A549 (cell line): ENCODE results near the gene PIK3R4. TPM values are rescaled to one million over a fixed set of nuclear protein-coding genes. Genes with fewer than 3 reads are reported as not detected.

Source experiments
- ATAC-seq, 2 experiments: fragments of 200-7000 bp in 1 of 2; fragments of >200 bp in 1 of 2; cut with Nextera tagmentation in 1 of 2; cut with Tn5 transposase in 1 of 2; 3 replicates each; pipeline versions ENCODE4 v1.8.0 to v1.9.1; 2018 to 2020; ENCODE audit warnings: mild to moderate bottlenecking in 1 of 2, moderate library complexity in 1 of 2
- CTCF ChIA-PET: fragments of 300-600 bp; sonication (Branson Sonifier 250); formaldehyde crosslinking; extraction: SDS; loops from one replicate; lab custom pipeline; 2021; ENCODE audit warnings: antibody characterized with exemption, inconsistent platforms; lab: Yijun Ruan, JAX
- POLR2A ChIA-PET: fragments of 350-600 bp; formaldehyde crosslinking; extraction: SDS; loops from one replicate; lab custom pipeline; 2021; ENCODE audit warnings: antibody characterized with exemption, inconsistent platforms; lab: Yijun Ruan, JAX
- DNase-seq, 2 experiments: peaks; one replicate each; pipeline versions ENCODE4 v3.0.0 to v3.0.0-alpha.2; 2011 to 2016; ENCODE audit warnings: low read depth in 1 of 2, low spot score in 1 of 2
- FAIRE-seq: peaks from 2 replicates; lab custom pipeline; 2011; peaks lifted over from hg19 to GRCh38; lab: Jason Lieb, UNC
- H3K27ac ChIP-seq, 2 experiments: fragments of >200 bp; sonication (Bioruptor Twin); formaldehyde crosslinking; 3 replicates each; pipeline ENCODE4 v1.5.1; 2016 to 2017
- H3K4me1 ChIP-seq: fragments of >200 bp; sonication (Bioruptor Twin); formaldehyde crosslinking; 3 replicates; pipeline ENCODE4 v1.6.1; 2016
- H3K4me2 ChIP-seq: fragments of >200 bp; sonication (Bioruptor Twin); formaldehyde crosslinking; 3 replicates; pipeline ENCODE4 v1.6.1; 2016
- H3K4me3 ChIP-seq: fragments of >200 bp; sonication (Bioruptor Twin); formaldehyde crosslinking; 3 replicates; pipeline ENCODE4 v1.5.1; 2016
- H3K9me3 ChIP-seq: fragments of >200 bp; sonication (Bioruptor Twin); formaldehyde crosslinking; 3 replicates; pipeline ENCODE4 v1.6.1; 2016
- CEBPB ChIP-seq, 2 experiments: fragments of >200 bp in 1 of 2; sonication (Bioruptor Twin) in 1 of 2; formaldehyde crosslinking in 1 of 2; IDR thresholded peaks; 2 replicates each; pipeline ENCODE4 v1.6.1; 2012 to 2016
- EHMT2 ChIP-seq: fragments of 200-600 bp; sonication (generic); IDR thresholded peaks from 2 replicates; pipeline ENCODE4 v1.6.1; 2016; ENCODE audit warnings: antibody characterized with exemption, low read depth, mild to moderate bottlenecking, moderate library complexity
- EP300 ChIP-seq, 2 experiments: fragments of >200 bp; sonication (Bioruptor Twin); formaldehyde crosslinking; IDR thresholded peaks; 2 replicates in 1 of 2; 3 replicates in 1 of 2; pipeline ENCODE4 v1.6.1; 2016 to 2017
- ESRRA ChIP-seq: fragments of 150-350 bp; IDR thresholded peaks from 2 replicates; pipeline ENCODE4 v1.6.1; 2014; ENCODE audit warnings: mild to moderate bottlenecking, low read length, borderline replicate concordance
- FOSB ChIP-seq: fragments of 250-450 bp; sonication (Bioruptor Pico); IDR thresholded peaks from 2 replicates; pipeline ENCODE4 v1.5.0; 2020; ENCODE audit warnings: mild to moderate bottlenecking, moderate library complexity
- FOSL2 ChIP-seq, 2 experiments: fragments of 450-650 bp in 1 of 2; fragments of >200 bp in 1 of 2; sonication (Bioruptor Twin) in 1 of 2; formaldehyde crosslinking; IDR thresholded peaks; 2 replicates each; pipeline versions ENCODE4 v1.5.0 to v1.6.1; 2016 to 2020; ENCODE audit warnings: mild to moderate bottlenecking in 1 of 2, moderate library complexity in 1 of 2
- GATA3 ChIP-seq: IDR thresholded peaks from 2 replicates; pipeline ENCODE4 v1.6.1; 2012; ENCODE audit warnings: borderline replicate concordance
- HDAC2 ChIP-seq: fragments of 200-600 bp; sonication (generic); IDR thresholded peaks from 2 replicates; pipeline ENCODE4 v1.6.1; 2016
- HOXA7 ChIP-seq: fragments of 250-450 bp; sonication (Bioruptor Pico); IDR thresholded peaks from 2 replicates; pipeline ENCODE4 v1.5.0; 2020; ENCODE audit warnings: mild to moderate bottlenecking, moderate library complexity
- HOXB13 ChIP-seq: fragments of 250-450 bp; sonication (Bioruptor Pico); IDR thresholded peaks from 2 replicates; pipeline ENCODE4 v1.5.0; 2020; ENCODE audit warnings: low read depth, mild to moderate bottlenecking, moderate library complexity
- JUN ChIP-seq, 2 experiments: fragments of >200 bp; sonication (Bioruptor Twin); formaldehyde crosslinking; IDR thresholded peaks; 2 replicates in 1 of 2; 3 replicates in 1 of 2; pipeline ENCODE4 v1.6.1; 2016 to 2017
- KDM5A ChIP-seq: fragments of 200-600 bp; sonication (generic); IDR thresholded peaks from 2 replicates; pipeline ENCODE4 v1.6.1; 2016; ENCODE audit warnings: antibody characterized with exemption, mild to moderate bottlenecking
- MAFK ChIP-seq: fragments of 450-650 bp; IDR thresholded peaks from 2 replicates; pipeline ENCODE4 v1.6.1; 2014; ENCODE audit not compliant: partially characterized antibody
- MYC ChIP-seq: IDR thresholded peaks from 2 replicates; pipeline ENCODE4 v1.6.1; 2012; ENCODE audit warnings: mild to moderate bottlenecking, inconsistent platforms, low read length, improper control_type of control experiment, borderline replicate concordance
- NFE2L2 ChIP-seq: fragments of 150-350 bp; conservative IDR thresholded peaks from 2 replicates; pipeline ENCODE4 v1.6.1; 2014; ENCODE audit warnings: low read length
- POLR2A ChIP-seq: IDR thresholded peaks from 2 replicates; pipeline ENCODE4 v1.6.1; 2012; ENCODE audit warnings: mild to moderate bottlenecking, low read length
- POLR2AphosphoS2 ChIP-seq: conservative IDR thresholded peaks from 2 replicates; pipeline ENCODE4 v1.6.1; 2012; ENCODE audit warnings: low read length, improper control_type of control experiment, inconsistent platforms
- RAD21 ChIP-seq, 2 experiments: fragments of >200 bp in 1 of 2; sonication (Bioruptor Twin) in 1 of 2; formaldehyde crosslinking in 1 of 2; IDR thresholded peaks in 1 of 2; conservative IDR thresholded peaks in 1 of 2; 2 replicates in 1 of 2; 3 replicates in 1 of 2; pipeline ENCODE4 v1.6.1; 2012 to 2018; ENCODE audit warnings: inconsistent platforms in 1 of 2
- RCOR1 ChIP-seq: fragments of 150-350 bp; IDR thresholded peaks from 2 replicates; pipeline ENCODE4 v1.6.1; 2014; ENCODE audit warnings: antibody characterized with exemption, low read length, low read depth
- SMC3 ChIP-seq: fragments of >200 bp; sonication (Bioruptor Twin); formaldehyde crosslinking; IDR thresholded peaks from 3 replicates; pipeline ENCODE4 v1.6.1; 2018; ENCODE audit warnings: inconsistent platforms
- SREBF2 ChIP-seq: fragments of 450-650 bp; IDR thresholded peaks from 2 replicates; pipeline ENCODE4 v1.6.1; 2014; ENCODE audit warnings: mild to moderate bottlenecking, moderate library complexity
- TP53 ChIP-seq: fragments of 250-450 bp; sonication (Bioruptor Pico); IDR thresholded peaks from 2 replicates; pipeline ENCODE4 v1.5.0; 2021; ENCODE audit warnings: mild to moderate bottlenecking, moderate library complexity
- ZC3H11A ChIP-seq: fragments of 450-650 bp; IDR thresholded peaks from 2 replicates; pipeline ENCODE4 v1.6.1; 2014; ENCODE audit warnings: antibody characterized with exemption, mild to moderate bottlenecking
- ZFP36 ChIP-seq: fragments of 450-650 bp; IDR thresholded peaks from 2 replicates; pipeline ENCODE4 v1.6.1; 2014; ENCODE audit warnings: borderline replicate concordance; ENCODE audit not compliant: partially characterized antibody
- WGBS: methylation state at CpG from one replicate; pipeline ENCODE4 v1.1.6; 2017; ENCODE audit errors: missing lambda C conversion rate; 5-methylcytosine and 5-hydroxymethylcytosine counted together
- polyA plus RNA-seq, 4 experiments: library from polyadenylated mRNA; depleted of rRNA in 3 of 4; stranded (reverse); fragments of >200 nt; fragmentation: RNase III in 1 of 4; extraction: RNeasy Plus Mini Kit Qiagen cat#74134 plus additional on column Dnase treatment in 1 of 4; gene quantifications; 2 replicates in 3 of 4; 3 replicates in 1 of 4; pipeline ENCODE4 v1.2.3, GENCODE V29; 2011 to 2017
- TF ChIP-seq, protein P1 (sequence below): fragments of 450-650 bp; IDR thresholded peaks from 2 replicates; pipeline ENCODE4 v1.6.1; 2014; ENCODE audit warnings: antibody characterized with exemption
- TF ChIP-seq, protein P2 (sequence below): IDR thresholded peaks from 2 replicates; pipeline ENCODE4 v1.6.1; 2012
- TF ChIP-seq, protein P3 (sequence below): IDR thresholded peaks from 2 replicates; pipeline ENCODE4 v1.6.1; 2012
- TF ChIP-seq, protein P4 (sequence below): fragments of 250-450 bp; sonication (Bioruptor Pico); IDR thresholded peaks from 2 replicates; pipeline ENCODE4 v1.5.0; 2020; ENCODE audit warnings: low read depth, mild to moderate bottlenecking, moderate library complexity
- TF ChIP-seq, protein P5 (sequence below): fragments of 150-350 bp; IDR thresholded peaks from 2 replicates; pipeline ENCODE4 v1.6.1; 2014; ENCODE audit warnings: low read depth, mild to moderate bottlenecking, low read length

PIK3R4 gene
- polyA plus RNA-seq, 2 of the 4 experiments (the other 2 are of a cell fraction), result 18.2 to 27.8 TPM

DNA sequence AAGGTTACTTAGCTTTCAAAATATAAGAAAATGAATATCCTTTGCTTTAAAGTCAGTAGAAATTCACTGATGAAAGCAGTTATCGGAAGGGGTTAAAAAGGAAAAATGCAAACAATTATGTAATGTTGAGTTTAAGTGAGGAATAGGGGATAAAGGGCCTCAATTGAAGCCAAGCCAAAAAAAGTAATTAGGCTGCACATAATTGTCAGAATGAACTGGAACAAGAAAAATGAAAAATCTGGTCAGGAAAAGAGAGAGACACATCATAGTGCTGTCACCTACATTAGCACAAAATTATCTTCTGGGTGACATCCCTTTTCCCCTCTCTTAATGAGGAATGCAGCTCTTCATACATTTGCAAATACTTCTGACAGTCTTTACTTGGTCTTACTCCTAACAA is 48.8 kb upstream of the PIK3R4 start:
- POLR2A ChIA-PET, result no interaction called here
- CTCF ChIA-PET, result no interaction called here
- no peak overlapping the region for H3K27ac ChIP-seq
- WGBS, result 91% methylated on average over 1 of the region's 1 CpG
- H3K9me3 ChIP-seq, result no peaks in the 10 kb centered on the region
- H3K4me3 ChIP-seq, result no peak overlapping the region
- ATAC-seq (no peak), DNase-seq (no peak), FAIRE-seq (no peak)
- no peaks in the 10 kb centered on the region for H3K4me1 ChIP-seq
- TF ChIP-seq POLR2A, result no peak
- no peak for TF ChIP-seq ZC3H11A
- TF ChIP-seq, protein P1, sequence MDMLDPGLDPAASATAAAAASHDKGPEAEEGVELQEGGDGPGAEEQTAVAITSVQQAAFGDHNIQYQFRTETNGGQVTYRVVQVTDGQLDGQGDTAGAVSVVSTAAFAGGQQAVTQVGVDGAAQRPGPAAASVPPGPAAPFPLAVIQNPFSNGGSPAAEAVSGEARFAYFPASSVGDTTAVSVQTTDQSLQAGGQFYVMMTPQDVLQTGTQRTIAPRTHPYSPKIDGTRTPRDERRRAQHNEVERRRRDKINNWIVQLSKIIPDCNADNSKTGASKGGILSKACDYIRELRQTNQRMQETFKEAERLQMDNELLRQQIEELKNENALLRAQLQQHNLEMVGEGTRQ, result no peak
- H3K4me2 ChIP-seq, result no peak overlapping the region

DNA sequence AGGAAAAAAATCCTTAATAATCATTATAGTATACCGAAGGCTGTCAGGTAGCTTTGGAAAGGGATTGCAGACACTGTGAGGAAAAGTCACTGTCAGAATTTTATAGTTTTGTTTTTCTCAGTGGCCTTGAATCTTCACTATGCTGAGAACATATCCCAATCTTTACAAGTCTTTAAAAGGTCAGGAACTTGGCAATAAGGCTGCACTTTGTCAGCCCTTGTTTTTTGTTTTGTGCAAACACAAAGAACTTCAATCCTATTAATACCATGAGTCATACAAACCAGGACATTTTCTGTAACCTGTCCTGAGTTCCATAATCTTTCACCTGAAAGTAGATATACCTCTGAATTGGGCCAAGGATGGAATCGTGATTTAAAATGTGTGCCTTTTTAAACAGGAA is 45.6 kb upstream of the PIK3R4 start:
- CTCF ChIA-PET, result interaction anchor here (0.6 to 2.3 kb wide), 2 partner anchors 32 to 166 kb away, joined by 3 to 5 read pairs; no protein-coding TSS in a partner anchor

DNA sequence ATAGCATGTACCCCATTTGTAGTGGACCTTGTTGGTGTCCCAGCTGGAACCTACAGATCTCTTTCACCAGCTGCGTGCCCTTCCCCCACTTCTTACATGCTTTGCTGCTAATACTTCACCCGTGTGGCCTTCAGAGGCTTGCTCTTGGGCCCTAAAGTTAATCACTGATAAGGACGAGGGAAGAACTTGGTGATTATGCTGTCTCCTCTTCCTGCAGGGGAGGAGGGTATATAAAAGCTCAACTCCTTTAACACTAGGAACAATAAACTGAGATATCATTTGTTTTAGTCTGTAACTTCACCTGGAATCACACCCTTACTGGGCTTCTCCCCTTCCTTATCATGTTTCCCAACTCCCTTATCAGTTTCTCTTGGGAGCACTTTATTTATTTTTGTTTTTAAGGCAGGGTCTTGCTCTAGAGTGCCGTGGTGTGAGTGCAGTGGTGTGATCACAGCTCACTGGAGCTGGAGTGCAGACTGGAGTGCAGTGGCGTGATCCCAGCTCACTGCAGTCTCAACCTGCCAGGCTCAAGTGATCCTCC is 43.2 kb upstream of the PIK3R4 start:
- POLR2A ChIA-PET, result no interaction called here
- H3K4me3 ChIP-seq, result no peak overlapping the region

More for the DNA sequence above, 45.6 kb upstream of the PIK3R4 start:
- POLR2A ChIA-PET, result no interaction called here
- ATAC-seq (no peak), DNase-seq (no peak), FAIRE-seq (no peak)
- 51% methylated on average over 2 of the region's 2 CpGs for WGBS
- no peaks in the 10 kb centered on the region for H3K9me3 ChIP-seq
- no peak overlapping the region for H3K27ac ChIP-seq
- no peak overlapping the region for H3K4me3 ChIP-seq
- no peaks in the 10 kb centered on the region for H3K4me1 ChIP-seq
- no peak overlapping the region for H3K4me2 ChIP-seq
- TF ChIP-seq GATA3 (no peak), ZFP36 (no peak), EHMT2 (no peak), EP300 (IDR thresholded peaks at IDR 0.05) (no peak), HOXB13 (CRISPR knock-in tag) (no peak), KDM5A (no peak), SREBF2 (no peak), HOXA7 (CRISPR knock-in tag) (no peak), SMC3 (no peak), MAFK (no peak), FOSB (CRISPR knock-in tag) (no peak), JUN (IDR thresholded peaks at IDR 0.05) (no peak), RAD21 (conservative IDR thresholded peaks at IDR 0.05 in 1 of 2, IDR thresholded peaks at IDR 0.05 in 1 of 2) (no peak), ESRRA (no peak), POLR2AphosphoS2 (no peak), HDAC2 (no peak)
- TF ChIP-seq, protein P2, sequence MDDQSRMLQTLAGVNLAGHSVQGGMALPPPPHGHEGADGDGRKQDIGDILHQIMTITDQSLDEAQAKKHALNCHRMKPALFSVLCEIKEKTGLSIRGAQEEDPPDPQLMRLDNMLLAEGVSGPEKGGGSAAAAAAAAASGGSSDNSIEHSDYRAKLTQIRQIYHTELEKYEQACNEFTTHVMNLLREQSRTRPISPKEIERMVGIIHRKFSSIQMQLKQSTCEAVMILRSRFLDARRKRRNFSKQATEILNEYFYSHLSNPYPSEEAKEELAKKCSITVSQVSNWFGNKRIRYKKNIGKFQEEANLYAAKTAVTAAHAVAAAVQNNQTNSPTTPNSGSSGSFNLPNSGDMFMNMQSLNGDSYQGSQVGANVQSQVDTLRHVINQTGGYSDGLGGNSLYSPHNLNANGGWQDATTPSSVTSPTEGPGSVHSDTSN, result no peak
- TF ChIP-seq, protein P3, sequence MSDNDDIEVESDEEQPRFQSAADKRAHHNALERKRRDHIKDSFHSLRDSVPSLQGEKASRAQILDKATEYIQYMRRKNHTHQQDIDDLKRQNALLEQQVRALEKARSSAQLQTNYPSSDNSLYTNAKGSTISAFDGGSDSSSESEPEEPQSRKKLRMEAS, result no peak
- TF ChIP-seq, protein P4, sequence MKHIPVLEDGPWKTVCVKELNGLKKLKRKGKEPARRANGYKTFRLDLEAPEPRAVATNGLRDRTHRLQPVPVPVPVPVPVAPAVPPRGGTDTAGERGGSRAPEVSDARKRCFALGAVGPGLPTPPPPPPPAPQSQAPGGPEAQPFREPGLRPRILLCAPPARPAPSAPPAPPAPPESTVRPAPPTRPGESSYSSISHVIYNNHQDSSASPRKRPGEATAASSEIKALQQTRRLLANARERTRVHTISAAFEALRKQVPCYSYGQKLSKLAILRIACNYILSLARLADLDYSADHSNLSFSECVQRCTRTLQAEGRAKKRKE (CRISPR knock-in tag), result no peak

More for the DNA sequence above, 43.2 kb upstream of the PIK3R4 start:
- no peak overlapping the region for H3K27ac ChIP-seq
- no peaks in the 10 kb centered on the region for H3K4me1 ChIP-seq
- no peak overlapping the region for H3K4me2 ChIP-seq
- no peak for FAIRE-seq
- CTCF ChIA-PET, result no interaction called here
- TF ChIP-seq CEBPB (IDR thresholded peaks at IDR 0.05) (no peak), TP53 (CRISPR knock-in tag) (no peak), RCOR1 (no peak), FOSL2 (IDR thresholded peaks at IDR 0.05) (no peak), FOSL2 (CRISPR knock-in tag; IDR thresholded peaks at IDR 0.05) (no peak), NFE2L2 (no peak), MYC (no peak)
- TF ChIP-seq, protein P5, sequence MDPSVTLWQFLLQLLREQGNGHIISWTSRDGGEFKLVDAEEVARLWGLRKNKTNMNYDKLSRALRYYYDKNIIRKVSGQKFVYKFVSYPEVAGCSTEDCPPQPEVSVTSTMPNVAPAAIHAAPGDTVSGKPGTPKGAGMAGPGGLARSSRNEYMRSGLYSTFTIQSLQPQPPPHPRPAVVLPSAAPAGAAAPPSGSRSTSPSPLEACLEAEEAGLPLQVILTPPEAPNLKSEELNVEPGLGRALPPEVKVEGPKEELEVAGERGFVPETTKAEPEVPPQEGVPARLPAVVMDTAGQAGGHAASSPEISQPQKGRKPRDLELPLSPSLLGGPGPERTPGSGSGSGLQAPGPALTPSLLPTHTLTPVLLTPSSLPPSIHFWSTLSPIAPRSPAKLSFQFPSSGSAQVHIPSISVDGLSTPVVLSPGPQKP, result no peak
- no peak for DNase-seq
- ATAC-seq, result no peak
- no peaks in the 10 kb centered on the region for H3K9me3 ChIP-seq
- WGBS, result 35% methylated on average over 5 of the region's 5 CpGs
